H9 (cell line): Measurements from ENCODE around the gene CGB8. TPM values are rescaled to one million over a fixed set of nuclear protein-coding genes. Genes with fewer than 3 reads are reported as not detected.
"Not testable (repeated sequence)": the region's sequence is repeated elsewhere in the genome, so short reads cannot be mapped to it uniquely, and the experiment has no call there.

ENCODE experiments used
- DNase-seq: peaks from one replicate; pipeline ENCODE4 v3.0.0-alpha.2; 2017
- H2AFZ ChIP-seq: one replicate; pipeline ENCODE4 v1.6.1; 2013; ENCODE audit warnings: mild to moderate bottlenecking, low read length, control low read depth, moderate library complexity
- H2AK5ac ChIP-seq: 2 replicates; pipeline ENCODE4 v1.6.1; 2013; ENCODE audit warnings: low read length, control low read depth, mixed read lengths; ENCODE audit not compliant: insufficient read length
- H2BK120ac ChIP-seq: one replicate; pipeline ENCODE4 v1.6.1; 2013; ENCODE audit warnings: low read depth, mild to moderate bottlenecking, low read length, control low read depth, inconsistent platforms; ENCODE audit not compliant: poor library complexity, severe bottlenecking
- H2BK12ac ChIP-seq: 2 replicates; pipeline ENCODE4 v1.6.1; 2013; ENCODE audit warnings: low read length, control low read depth, mixed read lengths, low read depth; ENCODE audit not compliant: insufficient read length
- H2BK15ac ChIP-seq: 2 replicates; pipeline ENCODE4 v1.6.1; 2013; ENCODE audit warnings: low read depth, low read length, control low read depth
- H2BK20ac ChIP-seq: one replicate; pipeline ENCODE4 v1.6.1; 2013; ENCODE audit warnings: low read depth, mild to moderate bottlenecking, low read length, control low read depth, inconsistent platforms; ENCODE audit not compliant: poor library complexity, severe bottlenecking
- H2BK5ac ChIP-seq: 2 replicates; pipeline ENCODE4 v1.6.1; 2013; ENCODE audit warnings: low read length, control low read depth, mixed read lengths; ENCODE audit not compliant: insufficient read length
- H3K14ac ChIP-seq: 2 replicates; pipeline ENCODE4 v1.6.1; 2013; ENCODE audit warnings: low read length, control low read depth; ENCODE audit not compliant: insufficient read depth
- H3K18ac ChIP-seq: 2 replicates; pipeline ENCODE4 v1.6.1; 2013; ENCODE audit warnings: low read depth, mild to moderate bottlenecking, mixed read lengths, low read length, control low read depth; ENCODE audit not compliant: insufficient read length
- H3K23ac ChIP-seq: 2 replicates; pipeline ENCODE4 v1.6.1; 2013; ENCODE audit warnings: low read length, control low read depth, mixed read lengths, low read depth; ENCODE audit not compliant: insufficient read length
- H3K23me2 ChIP-seq: 2 replicates; pipeline ENCODE4 v1.6.1; 2013; ENCODE audit warnings: low read depth, mild to moderate bottlenecking, mixed read lengths, low read length, control low read depth; ENCODE audit not compliant: insufficient read length, poor library complexity, severe bottlenecking
- H3K27ac ChIP-seq: 2 replicates; pipeline ENCODE4 v1.5.1; 2013; ENCODE audit warnings: low read length, control low read depth, mixed read lengths, low read depth; ENCODE audit not compliant: insufficient read length
- H3K27me3 ChIP-seq: 2 replicates; pipeline ENCODE4 v1.6.1; 2013; ENCODE audit warnings: low read length, control low read depth, inconsistent platforms; ENCODE audit not compliant: insufficient read depth
- H3K4ac ChIP-seq: 2 replicates; pipeline ENCODE4 v1.6.1; 2013; ENCODE audit warnings: low read depth, mild to moderate bottlenecking, control low read depth, inconsistent platforms, low read length, moderate library complexity
- H3K4me1 ChIP-seq: 2 replicates; pipeline ENCODE4 v1.6.1; 2013; ENCODE audit warnings: low read length, control low read depth, inconsistent platforms; ENCODE audit not compliant: insufficient read depth
- H3K4me2 ChIP-seq: 2 replicates; pipeline ENCODE4 v1.6.1; 2013; ENCODE audit warnings: low read length, control low read depth, mixed read lengths; ENCODE audit not compliant: insufficient read length, insufficient read depth
- H3K56ac ChIP-seq: 2 replicates; pipeline ENCODE4 v1.6.1; 2013; ENCODE audit warnings: low read depth, mild to moderate bottlenecking, mixed read lengths, low read length, control low read depth; ENCODE audit not compliant: insufficient read length
- H3K79me1 ChIP-seq: 2 replicates; pipeline ENCODE4 v1.6.1; 2013; ENCODE audit warnings: low read depth, mild to moderate bottlenecking, moderate library complexity, low read length, control low read depth, inconsistent platforms; ENCODE audit not compliant: insufficient read depth, poor library complexity, severe bottlenecking
- H3K79me2 ChIP-seq: 2 replicates; pipeline ENCODE4 v1.6.1; 2013; ENCODE audit warnings: low read length, control low read depth, inconsistent platforms; ENCODE audit not compliant: insufficient read depth
- H3K9ac ChIP-seq: 2 replicates; pipeline ENCODE4 v1.6.1; 2013; ENCODE audit warnings: low read length, control low read depth, mixed read lengths; ENCODE audit not compliant: insufficient read length; ENCODE audit errors: extremely low read depth
- H3K9me3 ChIP-seq: one replicate; pipeline ENCODE4 v1.6.1; 2013; ENCODE audit warnings: low read depth, low read length, inconsistent platforms; ENCODE audit not compliant: control insufficient read depth
- H3T11ph ChIP-seq: one replicate; pipeline ENCODE4 v1.6.1; 2013; ENCODE audit warnings: mild to moderate bottlenecking, low read length, control low read depth, inconsistent platforms
- H4K20me1 ChIP-seq: one replicate; pipeline ENCODE4 v1.6.1; 2013; ENCODE audit not compliant: control insufficient read depth, insufficient read length, insufficient read depth
- H4K5ac ChIP-seq: 2 replicates; pipeline ENCODE4 v1.6.1; 2013; ENCODE audit warnings: low read depth, mild to moderate bottlenecking, mixed read lengths, low read length, control low read depth; ENCODE audit not compliant: insufficient read length
- H4K8ac ChIP-seq: replicated peaks from 2 replicates; pipeline ENCODE4 v1.6.1; 2013; ENCODE audit warnings: low read length, control low read depth, mixed read lengths, low read depth; ENCODE audit not compliant: insufficient read length
- H4K91ac ChIP-seq: 2 replicates; pipeline ENCODE4 v1.6.1; 2013; ENCODE audit warnings: low read depth, mild to moderate bottlenecking, moderate library complexity, mixed read lengths, low read length, control low read depth; ENCODE audit not compliant: insufficient read length
- H3K27ac Mint-ChIP-seq, 3 experiments: 2 replicates in 2 of 3; 3 replicates in 1 of 3; pipeline ENCODE4 v1.8.0; 2020 to 2021; ENCODE audit warnings: mixed read lengths in 3 of 3, mild to moderate bottlenecking in 1 of 3, moderate library complexity in 1 of 3
- H3K27me3 Mint-ChIP-seq: 2 replicates; pipeline ENCODE4 v1.8.0; 2021; ENCODE audit warnings: low read depth, mild to moderate bottlenecking, moderate library complexity, mixed read lengths
- H3K36me3 Mint-ChIP-seq, 3 experiments: 2 replicates in 2 of 3; 3 replicates in 1 of 3; pipeline ENCODE4 v1.8.0; 2020 to 2021; ENCODE audit warnings: low read depth in 3 of 3, mixed read lengths in 3 of 3; ENCODE audit not compliant: insufficient read depth in 1 of 3
- H3K4me1 Mint-ChIP-seq, 2 experiments: 2 replicates each; pipeline ENCODE4 v1.8.0; 2020; ENCODE audit warnings: mixed read lengths in 2 of 2
- H3K4me3 Mint-ChIP-seq, 2 experiments: 2 replicates in 1 of 2; 3 replicates in 1 of 2; pipeline ENCODE4 v1.8.0; 2020 to 2021; ENCODE audit warnings: mild to moderate bottlenecking in 2 of 2, mixed read lengths in 2 of 2, moderate library complexity in 1 of 2
- H3K9me3 Mint-ChIP-seq, 2 experiments: 2 replicates in 1 of 2; 3 replicates in 1 of 2; pipeline ENCODE4 v1.8.0; 2020; ENCODE audit warnings: mild to moderate bottlenecking in 2 of 2, mixed read lengths in 2 of 2, moderate library complexity in 1 of 2
- whole genome bisulfite sequencing: extraction: QIAGEN DNeasy Blood & Tissue Kit; methylation state at CpG from one replicate; pipeline ENCODE4 v1.1.7; 2013; ENCODE audit warnings: missing lambda C conversion rate, low lambda C conversion rate, mixed read lengths; ENCODE audit not compliant: insufficient read length; ENCODE audit errors: extremely low coverage; 5-methylcytosine and 5-hydroxymethylcytosine counted together
- total RNA-seq: library from RNA; stranded (reverse); gene quantifications from 2 replicates; pipeline ENCODE4 v1.2.1, GENCODE V29; 2021

The CGB8 gene
- total RNA-seq, 1 experiment from 2014 or later, result not detected

DNA sequence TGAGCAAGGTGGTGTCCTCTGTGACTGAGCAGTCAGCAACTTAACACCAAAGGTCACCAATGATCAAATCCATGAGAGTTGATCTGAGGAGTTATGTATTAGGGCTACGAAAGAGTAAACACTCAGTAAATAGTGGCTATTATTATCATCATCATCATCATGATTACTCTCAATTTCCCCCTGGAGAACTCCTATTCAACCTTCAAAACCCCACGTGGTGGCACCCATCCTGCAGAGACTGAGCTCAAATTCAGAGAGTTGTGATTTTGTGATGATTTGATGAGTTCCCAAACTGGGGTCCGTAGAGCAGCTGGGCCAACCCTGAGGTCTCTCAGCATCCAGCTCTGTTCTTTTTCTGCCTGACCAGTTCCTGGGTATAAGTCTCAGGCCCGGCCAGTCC lies 923 bp upstream of the CGB8 start:
- H2AK5ac ChIP-seq, H2BK5ac ChIP-seq, H3K4me2 ChIP-seq, H3K14ac ChIP-seq, H4K20me1 ChIP-seq, H3K9me3 Mint-ChIP-seq, DNase-seq, H3K79me1 ChIP-seq, H2BK15ac ChIP-seq, H3K56ac ChIP-seq, H3K4ac ChIP-seq, H4K91ac ChIP-seq, H3K27ac ChIP-seq, H2AFZ ChIP-seq, H3K9me3 ChIP-seq, H4K5ac ChIP-seq, H3K27me3 ChIP-seq, H3T11ph ChIP-seq, H2BK20ac ChIP-seq, H3K4me3 Mint-ChIP-seq, H3K4me1 ChIP-seq, H4K8ac ChIP-seq, H2BK12ac ChIP-seq, H3K18ac ChIP-seq, H3K9ac ChIP-seq, H3K36me3 Mint-ChIP-seq, H2BK120ac ChIP-seq, H3K27ac Mint-ChIP-seq, H3K79me2 ChIP-seq, H3K23ac ChIP-seq, H3K23me2 ChIP-seq: not testable (repeated sequence)
- no CpG with 5 or more reads among the region's 4 CpGs for WGBS
- Mint-ChIP-seq H3K4me1 (peaks cover 0 to 14% of the 10 kb centered on the region in 2 experiments; a peak in 2 of 4 replicates), H3K27me3 (peaks cover 36% of the 10 kb centered on the region)

DNA sequence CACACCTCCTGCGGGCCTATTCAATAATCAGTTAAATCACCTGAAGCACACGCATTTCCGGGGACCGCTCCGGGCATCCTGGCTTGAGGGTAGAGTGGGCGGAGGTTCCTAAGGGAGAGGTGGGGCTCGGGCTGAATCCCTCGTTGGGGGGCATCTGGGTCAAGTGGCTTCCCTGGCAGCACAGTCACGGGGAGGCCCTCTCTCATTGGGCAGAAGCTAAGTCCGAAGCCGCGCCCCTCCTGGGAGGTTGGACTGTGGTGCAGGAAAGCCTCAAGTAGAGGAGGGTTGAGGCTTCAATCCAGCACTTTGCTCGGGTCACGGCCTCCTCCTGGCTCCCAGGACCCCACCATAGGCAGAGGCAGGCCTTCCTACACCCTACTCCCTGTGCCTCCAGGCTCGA lies 5.4 kb downstream of the CGB8 start, which contains the start of gene CGB5:
TSS of gene CGB5 (plus strand) at position 301 of the 400 bp plus-strand sequence. CDS start 362 bp downstream, outside the sequence.
- H3K79me2 ChIP-seq, H4K91ac ChIP-seq, H3K27ac Mint-ChIP-seq, H4K20me1 ChIP-seq, H4K5ac ChIP-seq, H3K4me1 ChIP-seq, H2AFZ ChIP-seq, H4K8ac ChIP-seq, H3K56ac ChIP-seq, H3K9me3 Mint-ChIP-seq, H3K79me1 ChIP-seq, H3K4me2 ChIP-seq, H3K9me3 ChIP-seq, H3K27me3 ChIP-seq, H3K23ac ChIP-seq, H2BK12ac ChIP-seq, DNase-seq, H3K18ac ChIP-seq, H2BK120ac ChIP-seq, H2BK5ac ChIP-seq, H3K4ac ChIP-seq, H3K36me3 Mint-ChIP-seq, H2BK15ac ChIP-seq, H3K23me2 ChIP-seq, H3K14ac ChIP-seq, H3K4me1 Mint-ChIP-seq, H3K9ac ChIP-seq, H2BK20ac ChIP-seq, H3T11ph ChIP-seq, H3K27ac ChIP-seq, H3K4me3 Mint-ChIP-seq, H2AK5ac ChIP-seq: not testable (repeated sequence)
- no CpG with 5 or more reads among the region's 15 CpGs for WGBS
- H3K27me3 Mint-ChIP-seq, result peaks cover 22% of the 10 kb centered on the region
